GM19239 (cell line): ENCODE measurements around the gene VDR.

Experiments used
- DNase-seq: peaks from one replicate; pipeline ENCODE4 v3.0.0; 2011; ENCODE audit warnings: low spot score; ENCODE audit not compliant: insufficient read length
- FAIRE-seq: peaks from 2 replicates; lab custom pipeline; 2011; peaks lifted over from hg19 to GRCh38; lab: Jason Lieb, UNC

The VDR gene

DNA sequence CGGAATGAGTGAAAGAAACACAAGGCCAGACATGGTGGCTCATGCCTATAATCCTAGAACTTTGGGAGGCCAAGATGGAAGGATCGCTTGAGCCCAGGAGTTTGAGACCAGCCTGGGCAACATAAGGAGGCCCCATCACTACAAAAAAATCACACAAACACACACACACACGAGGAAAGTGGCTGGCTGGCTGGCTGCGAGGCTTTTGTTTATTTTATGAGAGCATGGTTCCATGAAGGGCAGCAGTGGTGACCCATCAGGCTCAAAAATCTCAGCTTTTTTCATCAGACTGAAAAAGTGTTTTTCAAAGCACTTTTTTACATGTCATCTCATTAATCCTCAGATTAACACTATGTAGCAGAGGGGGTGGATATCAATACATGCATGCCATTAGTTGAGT is 27.7 kb downstream of the VDR start:
- no peak for DNase-seq
- FAIRE-seq = no peak

DNA sequence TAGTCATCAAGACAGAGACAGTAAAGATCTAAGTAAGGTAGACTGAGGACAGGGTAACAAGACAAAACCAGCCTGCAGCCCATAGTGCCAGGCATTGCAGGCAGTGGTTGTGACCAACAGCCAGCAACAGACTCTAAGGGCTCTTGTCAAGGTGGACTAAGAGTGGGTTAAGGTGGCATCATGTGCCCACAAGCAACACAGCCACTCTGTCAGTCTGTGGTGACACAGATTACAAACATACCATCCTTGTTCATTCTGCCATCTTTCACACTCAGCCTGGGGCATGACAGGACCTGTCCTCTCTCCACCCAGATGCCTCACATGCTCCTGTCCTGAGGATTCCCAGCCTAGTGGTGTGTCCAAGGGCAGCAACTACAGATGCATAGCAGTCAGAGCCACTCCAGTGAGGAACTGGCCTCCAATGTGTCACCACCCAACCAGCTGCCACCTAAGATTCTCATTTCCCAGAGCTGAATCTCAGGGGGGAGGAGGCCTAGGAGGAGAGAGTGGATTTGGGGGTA is 28.3 kb downstream of the VDR start:
- DNase-seq (no peak), FAIRE-seq (no peak)

- FAIRE-seq (no peak), DNase-seq (no peak)
These were observed 28.9 kb downstream of the VDR start for GRCh38 chr12:47875746-47876439.

DNA sequence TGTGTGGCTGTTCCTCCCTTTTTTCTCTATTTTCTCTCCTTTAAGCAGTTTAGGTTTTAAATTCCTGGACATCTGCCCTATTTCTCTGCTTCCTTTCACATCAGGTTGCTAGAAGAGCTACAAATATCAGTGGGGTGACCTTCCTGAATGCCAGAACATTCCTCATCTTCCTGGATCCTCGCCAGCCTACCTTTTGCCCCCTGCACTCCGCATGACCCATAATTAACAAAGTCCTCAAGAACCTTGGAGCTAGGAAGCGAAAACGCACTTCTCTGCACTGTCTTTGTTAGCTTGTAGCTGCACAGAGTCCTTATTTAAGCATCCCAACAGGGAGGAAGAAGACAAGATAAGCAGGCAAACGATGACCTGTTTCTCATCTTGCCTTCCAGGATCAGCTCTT is 30.5 kb downstream of the VDR start:
- no peak for FAIRE-seq

GRCh38 chr12:47870175-47870781 is 34.5 kb downstream of the VDR start:
- DNase-seq (no peak), FAIRE-seq (peak; percentile 44)

More for the DNA sequence above, 30.5 kb downstream of the VDR start:
- no peak for DNase-seq

GRCh38 chr12:47868552-47869031 is 36.2 kb downstream of the VDR start:
- peak; percentile 90 for FAIRE-seq
- DNase-seq = peak; percentile 44

DNA sequence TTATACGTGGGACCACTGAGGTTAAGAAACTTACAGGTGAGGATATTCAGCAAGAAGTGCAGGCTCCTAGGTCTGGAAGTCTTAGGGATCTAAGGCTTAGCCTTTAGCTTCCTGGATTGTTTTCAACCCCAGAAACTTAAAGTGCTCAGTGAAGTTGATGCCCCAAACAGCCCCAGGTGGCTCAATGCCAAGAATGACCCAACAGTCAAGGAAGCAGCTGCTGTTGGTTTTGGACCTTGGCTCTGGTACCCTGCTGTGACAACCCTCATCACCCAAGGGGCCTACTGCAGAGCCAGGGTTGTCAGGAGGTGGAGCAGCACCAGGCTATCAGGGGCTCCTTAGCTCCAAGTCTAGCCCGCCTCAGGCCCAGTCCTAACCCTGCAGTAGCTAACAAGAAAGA is 36.8 kb downstream of the VDR start:
- no peak for DNase-seq
- no peak for FAIRE-seq

GRCh38 chr12:47867495-47867941 is 37.3 kb downstream of the VDR start:
- no peak for DNase-seq
- FAIRE-seq = no peak

DNA sequence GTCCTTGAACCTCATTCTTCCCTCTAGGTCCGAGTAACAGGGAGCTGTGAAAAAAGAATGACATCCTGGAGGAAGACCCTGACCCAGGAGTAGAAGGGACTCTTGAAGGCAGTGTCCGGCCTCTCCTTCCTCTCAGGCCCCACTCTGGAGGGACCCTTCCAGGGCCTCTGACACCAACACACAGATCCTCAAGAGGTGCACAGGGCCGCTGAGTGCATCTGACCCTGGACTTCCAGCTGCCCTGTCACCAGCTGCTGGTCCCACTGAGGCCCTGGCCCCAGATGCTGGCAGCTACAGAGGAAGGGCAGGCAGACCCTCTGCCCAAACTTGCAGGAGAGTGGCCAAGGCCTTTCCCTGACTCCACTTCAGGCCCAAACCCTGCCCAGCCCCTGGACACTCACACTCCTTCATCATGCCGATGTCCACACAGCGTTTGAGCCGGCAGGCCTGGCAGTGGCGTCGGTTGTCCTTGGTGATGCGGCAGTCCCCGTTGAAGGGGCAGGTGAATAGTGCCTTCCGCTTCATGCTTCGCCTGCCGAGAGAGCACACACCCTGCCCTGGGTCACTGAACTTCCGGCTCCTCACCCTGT is 40.1 kb downstream of the VDR start:
- FAIRE-seq (no peak), DNase-seq (no peak)

- DNase-seq (no peak), FAIRE-seq (no peak)
These were observed 40.8 kb downstream of the VDR start for GRCh38 chr12:47863985-47864384.

GRCh38 chr12:47863467-47863866 is 41.3 kb downstream of the VDR start:
- no peak for FAIRE-seq
- DNase-seq = no peak

DNA sequence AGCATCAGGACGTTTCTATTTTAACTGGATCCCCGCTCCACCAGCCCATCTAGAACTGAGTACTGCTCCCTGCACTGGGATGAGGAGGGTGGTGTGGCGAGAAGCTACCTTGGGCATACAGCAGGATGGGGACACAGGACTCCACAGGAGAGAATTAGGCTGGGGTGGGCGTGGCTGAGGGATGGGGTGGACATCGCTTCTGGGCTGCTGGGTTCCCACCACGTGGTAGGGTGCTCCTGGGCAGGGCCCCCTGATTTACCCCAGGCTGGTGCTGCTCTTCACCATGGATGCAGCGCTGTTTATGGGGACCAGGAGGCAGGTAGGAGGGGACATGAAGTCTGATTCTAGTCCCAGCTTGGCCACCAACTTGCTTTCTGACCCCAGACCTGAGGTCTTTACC is 41.9 kb downstream of the VDR start:
- DNase-seq = no peak
- no peak for FAIRE-seq

- DNase-seq (no peak), FAIRE-seq (no peak)
These were observed 42.5 kb downstream of the VDR start for GRCh38 chr12:47862167-47862750.

GRCh38 chr12:47860873-47861272 is 43.9 kb downstream of the VDR start:
- no peak for DNase-seq
- no peak for FAIRE-seq

DNA sequence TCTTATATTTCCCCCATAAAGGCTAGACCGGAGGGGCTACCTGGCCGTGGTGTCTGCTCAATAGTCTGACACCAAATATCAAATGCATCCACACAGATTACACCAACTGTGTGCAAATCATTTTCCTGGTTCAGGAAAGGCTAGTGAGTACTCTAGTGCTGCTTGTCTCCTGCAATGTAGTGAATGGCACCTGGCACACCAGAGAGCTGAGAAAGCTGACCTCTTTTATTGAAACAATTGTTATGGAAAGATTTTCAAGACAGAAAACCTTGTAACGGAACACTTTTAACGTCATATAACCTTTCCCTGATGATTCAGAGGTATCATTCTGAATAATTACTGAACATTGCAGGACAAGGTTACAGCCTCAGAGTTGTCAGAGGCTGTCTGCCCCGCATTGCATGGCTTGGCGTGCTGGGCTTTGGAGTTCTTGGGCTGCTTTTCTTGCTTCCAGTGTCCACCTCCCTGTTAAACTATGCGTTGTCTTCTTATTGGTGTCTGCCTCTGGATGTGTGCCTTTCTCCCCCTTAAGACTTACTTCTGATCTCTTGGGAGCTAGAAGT is 44.4 kb downstream of the VDR start:
- FAIRE-seq = no peak
- no peak for DNase-seq

DNA sequence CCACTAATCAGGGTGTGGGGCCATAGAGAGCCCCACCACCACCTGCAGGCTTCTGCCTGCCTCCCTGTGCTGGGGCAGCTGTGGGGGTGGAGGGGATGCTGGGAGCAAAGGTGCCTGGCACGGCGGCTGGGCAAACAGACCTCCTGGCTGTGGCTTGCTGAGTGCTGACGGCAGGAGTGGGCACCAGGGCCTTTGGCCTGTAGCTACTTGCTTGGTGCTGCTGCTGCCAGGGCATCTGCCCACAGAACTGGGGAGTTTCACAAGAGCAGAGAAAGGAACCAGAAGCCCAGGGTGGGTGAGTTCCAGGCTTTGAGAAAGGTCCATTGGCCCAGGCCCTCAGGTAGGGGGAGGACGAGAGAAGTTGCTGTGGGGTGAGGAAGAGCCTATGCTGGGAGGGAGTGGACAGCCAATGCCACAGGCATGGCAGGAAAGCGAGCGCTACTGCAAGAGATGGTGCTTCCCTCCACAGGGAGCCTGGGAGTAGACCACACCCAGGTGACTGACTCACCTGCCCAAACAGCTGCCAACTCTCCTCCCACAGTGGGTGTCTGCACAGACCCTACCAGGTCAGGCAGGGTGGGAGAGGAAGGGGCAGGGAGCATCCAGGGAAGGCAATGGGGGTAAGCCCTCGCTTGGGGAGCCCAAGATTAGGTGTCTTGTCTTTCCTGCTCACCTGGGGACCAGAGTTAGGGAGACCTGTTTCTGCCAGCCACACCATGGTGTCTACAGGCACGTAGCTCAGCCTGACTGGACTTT is 46.1 kb downstream of the VDR start:
- no peak for DNase-seq
- FAIRE-seq = no peak

- DNase-seq = no peak
- no peak for FAIRE-seq
These were observed 47.8 kb downstream of the VDR start for GRCh38 chr12:47856721-47857575.

DNA sequence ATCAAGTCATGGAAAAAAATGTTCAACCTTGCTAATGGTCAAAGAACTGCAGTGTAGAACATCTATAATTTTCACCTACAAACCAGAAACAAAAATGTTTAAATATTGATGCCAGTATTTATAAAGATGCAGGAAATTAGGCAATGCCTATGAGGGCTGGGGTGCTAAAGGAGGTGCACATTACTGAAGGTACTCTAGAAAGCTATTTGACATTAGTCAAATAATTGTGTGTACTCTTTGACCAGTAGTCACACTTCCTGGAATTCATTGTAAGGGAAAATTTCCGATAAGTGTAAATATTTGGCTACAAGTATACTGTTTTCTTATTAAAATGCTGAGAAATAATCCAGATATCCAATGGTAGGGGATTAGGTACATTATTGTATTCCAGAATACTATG is 48.7 kb downstream of the VDR start:
- no peak for FAIRE-seq

DNA sequence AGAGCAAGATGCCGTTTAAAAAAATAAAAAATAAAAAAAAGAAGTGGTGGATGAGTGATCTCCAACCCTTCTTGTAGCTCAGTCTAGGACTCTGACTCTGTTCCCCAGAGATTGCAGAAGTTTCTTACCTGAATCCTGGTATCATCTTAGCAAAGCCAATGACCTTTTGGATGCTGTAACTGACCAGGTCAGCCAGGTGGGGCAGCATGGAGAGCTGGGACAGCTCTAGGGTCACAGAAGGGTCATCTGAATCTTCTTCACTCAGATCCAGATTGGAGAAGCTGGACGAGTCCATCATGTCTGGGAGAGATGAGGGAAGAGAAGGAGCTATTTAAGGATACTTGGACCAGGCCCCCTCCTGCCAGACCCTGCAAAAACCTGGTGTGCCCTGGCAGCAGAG is 49.3 kb downstream of the VDR start:
- no peak for FAIRE-seq

More for the DNA sequence above, 48.7 kb downstream of the VDR start:
- no peak for DNase-seq

More for the DNA sequence above, 49.3 kb downstream of the VDR start:
- DNase-seq = no peak
